ENCODE results near the gene CYP2A7.
"Not testable (repeated sequence)": the region's sequence is repeated elsewhere in the genome, so short reads cannot be mapped to it uniquely, and the experiment has no call there.

Gene CYP2A7

DNA sequence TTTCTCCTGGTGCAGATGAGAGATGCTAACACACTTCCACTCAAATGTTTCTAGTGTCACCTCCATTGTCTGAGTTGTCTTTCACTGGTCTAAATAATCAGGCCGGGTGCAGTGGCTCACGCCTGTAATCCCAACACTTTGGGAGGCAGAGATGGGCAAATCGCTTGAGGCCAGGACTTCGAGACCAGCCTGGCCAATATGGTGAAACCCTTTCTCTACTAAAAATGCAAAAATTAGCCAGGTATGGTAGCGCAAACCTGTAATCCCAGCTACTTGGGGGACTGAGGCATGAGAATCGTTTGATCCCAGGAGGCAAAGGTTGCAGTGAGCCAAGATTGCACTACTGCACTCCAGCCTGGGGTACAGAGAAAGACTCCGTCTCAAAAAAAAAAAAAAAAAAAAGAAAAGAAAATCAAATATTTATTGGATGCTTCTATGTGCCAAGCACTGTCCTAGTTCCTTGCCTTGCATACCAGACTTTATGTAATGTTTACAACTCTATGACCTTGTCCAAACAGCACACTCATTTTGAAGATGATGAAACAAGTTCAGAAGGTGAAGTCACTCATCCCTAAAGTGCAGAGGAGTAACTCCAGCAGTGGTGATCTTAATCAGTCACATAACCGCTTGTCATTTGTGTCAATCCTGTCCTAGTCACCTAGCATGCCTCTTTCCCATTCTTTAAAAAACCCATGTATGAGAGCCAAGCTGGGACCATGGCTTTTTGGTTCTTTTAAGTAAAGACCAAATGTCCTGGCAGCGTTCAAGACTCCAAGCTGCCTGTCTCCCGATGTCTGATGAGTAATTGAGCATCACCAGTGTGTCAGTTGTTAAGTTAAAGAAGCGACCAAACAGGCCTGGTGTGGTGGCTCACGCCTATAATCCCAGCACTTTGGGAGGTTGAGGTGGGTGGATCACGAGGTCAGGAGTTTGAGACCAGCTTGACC lies 15.1 kb upstream of the CYP2A7 start:
- DNase-seq, result not testable (repeated sequence)

DNA sequence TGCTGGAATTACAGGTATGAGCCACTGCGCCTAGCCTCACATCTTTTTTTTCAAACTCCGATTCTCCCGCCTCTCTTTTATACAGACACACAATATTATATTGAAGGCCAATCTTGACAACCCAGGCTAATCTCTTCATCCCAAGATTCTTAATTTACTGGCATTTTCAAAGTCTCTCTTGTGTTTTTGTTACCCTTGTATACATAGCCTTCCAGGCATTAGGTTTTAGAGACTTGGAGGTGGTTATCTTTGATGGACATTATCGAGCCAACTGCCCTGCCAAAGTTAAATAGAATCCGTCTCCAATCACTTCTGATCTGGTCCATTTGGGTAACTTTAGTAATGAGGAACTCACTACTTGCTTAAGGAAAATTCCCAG lies 14.4 kb upstream of the CYP2A7 start:
- DNase-seq, result no peak

DNA sequence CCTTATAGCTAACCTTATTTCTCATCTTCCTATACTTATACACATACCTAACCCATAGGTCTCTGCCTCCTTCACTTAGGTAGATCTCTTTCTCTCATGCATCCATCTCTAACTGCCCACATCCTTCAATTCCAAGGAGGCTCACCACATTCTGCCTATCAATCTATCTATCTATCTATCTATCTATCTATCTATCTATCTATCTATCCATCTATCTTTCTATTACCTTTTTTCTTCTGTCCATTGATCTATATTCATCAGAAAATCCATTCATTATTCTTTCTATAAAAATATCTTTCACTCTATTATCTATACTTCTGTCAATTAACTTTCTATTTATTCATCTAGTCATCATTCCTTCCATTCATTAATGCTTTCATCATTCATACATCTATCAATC lies 11.1 kb upstream of the CYP2A7 start:
- DNase-seq, result no peak

DNA sequence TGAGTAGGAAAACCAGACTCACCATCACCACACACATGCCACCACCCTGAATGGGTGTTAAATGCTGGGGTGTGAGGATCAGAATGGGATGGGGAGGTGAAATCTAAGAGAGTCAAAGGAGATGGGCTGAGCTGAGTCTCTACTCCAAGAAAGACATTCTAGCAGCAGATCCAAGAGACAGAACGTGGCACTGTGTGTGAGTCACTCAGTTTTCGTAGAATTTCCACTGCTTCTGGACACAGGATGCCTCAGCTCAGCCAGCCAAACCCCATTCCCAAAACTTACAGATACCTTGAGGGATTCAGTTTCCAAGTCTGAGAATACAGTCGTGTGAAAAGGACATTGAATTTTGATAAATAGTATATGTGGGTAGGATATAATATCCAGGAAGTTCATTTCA lies 7.3 kb upstream of the CYP2A7 start:
- DNase-seq, result no peak

DNA sequence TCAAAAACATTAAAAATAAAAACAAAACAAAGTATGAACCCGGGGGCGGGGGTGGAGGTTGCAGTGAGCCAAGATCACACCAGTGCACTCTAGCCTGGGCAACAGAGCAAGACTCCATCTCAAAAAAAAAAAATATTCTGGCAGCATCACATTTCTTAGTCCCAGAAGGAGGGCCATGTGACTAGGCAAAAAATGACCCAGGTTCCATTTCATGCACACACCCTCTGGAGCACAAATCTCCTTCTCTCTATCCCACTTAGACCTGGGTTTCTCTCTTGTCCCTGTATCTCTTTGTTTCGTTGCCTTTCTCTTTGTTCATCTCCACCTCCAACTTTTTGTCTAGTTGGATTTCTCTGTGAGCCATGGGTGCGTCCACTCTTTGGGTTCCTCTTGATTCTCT lies 6.2 kb upstream of the CYP2A7 start:
- DNase-seq, result no peak

DNA sequence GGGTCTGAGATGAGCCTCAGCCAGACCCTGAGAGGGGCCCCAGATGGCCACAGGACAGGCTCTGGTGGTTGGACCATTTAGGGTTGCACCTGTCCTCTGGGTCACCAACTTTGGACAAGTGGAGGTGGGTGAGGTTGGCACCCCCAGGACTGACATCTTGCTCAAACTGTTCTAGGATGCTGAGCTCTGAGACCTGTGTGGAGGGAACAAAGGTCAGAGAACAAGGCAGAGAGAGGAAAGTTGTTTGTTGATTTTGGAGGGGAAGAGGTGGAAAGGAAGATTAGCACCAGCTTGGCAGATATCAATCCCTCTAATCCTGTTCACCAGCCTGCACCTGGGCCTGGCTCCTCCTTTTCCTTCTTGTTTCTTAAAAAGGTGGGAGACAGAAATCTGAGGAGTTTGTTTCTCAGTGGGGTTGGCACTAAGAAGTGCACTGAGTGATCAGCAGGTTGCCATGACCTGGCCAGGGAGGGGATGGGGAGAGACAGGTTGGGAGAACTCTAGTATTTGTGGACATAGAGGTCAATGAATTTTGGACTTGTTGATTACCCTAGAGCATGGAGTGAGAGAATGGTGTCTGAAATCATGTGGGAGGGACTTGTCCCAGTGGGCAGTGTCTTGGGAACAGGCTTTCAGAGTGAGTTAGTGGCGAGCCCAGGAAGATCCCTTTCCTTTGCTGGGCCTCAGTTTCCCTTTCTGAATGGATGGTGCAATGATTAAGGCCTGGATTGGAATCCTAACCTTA lies 2.3 kb upstream of the CYP2A7 start:
- DNase-seq, result not testable (repeated sequence)

DNA sequence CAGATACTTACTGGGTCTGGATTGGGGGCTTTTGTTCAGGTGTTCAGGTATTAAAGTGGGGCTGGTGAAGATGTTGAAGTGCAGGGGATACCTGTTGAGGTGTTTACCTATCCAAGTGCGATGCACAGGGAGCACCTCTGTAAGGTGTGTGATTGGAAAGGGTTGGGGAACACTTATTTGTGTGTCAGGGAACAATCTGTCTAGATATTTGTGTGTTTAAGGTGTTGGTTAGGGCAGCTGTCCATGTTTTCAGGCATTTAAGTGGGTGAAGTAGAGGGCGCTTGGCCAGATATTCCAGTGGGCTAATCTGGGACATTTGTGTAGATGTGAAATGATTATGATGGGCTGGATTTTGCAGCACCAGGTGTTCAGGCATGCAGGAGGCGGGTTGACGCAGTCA lies 2.7 kb downstream of the CYP2A7 start:
- not testable (repeated sequence) for DNase-seq

DNA sequence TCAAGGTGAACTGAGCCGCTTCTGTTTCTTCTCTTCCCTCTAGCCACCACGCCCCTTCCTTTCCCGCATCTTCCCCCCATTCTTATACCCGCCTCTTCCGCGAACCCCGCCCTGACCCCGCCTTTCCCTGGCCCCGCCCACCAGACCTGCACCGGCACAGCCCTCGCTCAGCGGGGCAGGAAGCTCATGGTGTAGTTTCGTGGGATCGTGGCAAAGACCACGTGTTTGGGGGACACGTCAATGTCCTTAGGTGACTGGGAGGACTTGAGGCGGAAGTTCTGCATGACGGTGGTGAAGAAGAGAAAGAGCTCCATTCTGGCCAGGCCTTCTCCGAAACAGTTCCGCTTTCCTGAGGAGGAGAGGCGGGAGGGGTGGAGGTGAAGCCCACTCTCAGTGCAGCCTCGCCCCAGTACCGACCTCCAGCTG lies 6.5 kb downstream of the CYP2A7 start:
- peak; percentile 18 to 42 for DNase-seq

DNA sequence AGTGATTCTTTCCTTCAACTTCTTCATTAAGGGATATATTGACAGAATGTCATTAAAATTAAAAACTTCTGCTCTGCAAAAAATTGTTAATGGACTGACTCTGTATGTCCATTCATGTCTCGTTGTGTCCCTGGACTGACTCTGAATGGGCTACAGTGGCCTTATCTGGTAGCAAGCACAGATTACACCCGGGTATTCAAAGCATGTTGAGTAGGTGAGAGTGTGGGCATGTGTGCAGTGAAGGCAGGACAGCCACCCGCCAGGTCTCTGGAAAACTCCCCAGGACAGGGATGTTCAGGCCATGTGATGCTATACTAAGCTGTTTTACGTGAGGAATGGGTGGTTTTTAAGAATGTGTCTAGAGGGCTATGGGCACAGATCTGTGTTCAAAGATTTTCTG lies 7.2 kb downstream of the CYP2A7 start:
- not testable (repeated sequence) for DNase-seq

DNA sequence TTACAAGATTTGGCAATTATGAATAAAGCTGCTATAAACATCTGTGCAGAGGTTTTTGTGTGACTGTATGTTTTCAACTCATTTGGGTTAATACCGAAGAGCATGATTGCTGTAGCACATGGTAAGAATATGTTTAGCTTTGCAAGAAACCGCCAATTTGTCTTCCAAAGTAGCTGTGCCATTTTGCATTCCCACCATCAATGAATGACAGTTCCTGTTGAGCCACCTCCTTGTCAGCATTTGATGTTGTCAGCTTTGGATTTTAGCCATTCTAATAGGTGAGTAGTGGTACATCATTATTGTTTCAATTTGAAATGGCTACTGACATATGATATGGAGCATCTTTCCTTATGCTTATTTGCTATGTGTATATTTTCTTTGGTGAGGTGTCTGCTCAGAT lies 8.2 kb downstream of the CYP2A7 start:
- not testable (repeated sequence) for DNase-seq

DNA sequence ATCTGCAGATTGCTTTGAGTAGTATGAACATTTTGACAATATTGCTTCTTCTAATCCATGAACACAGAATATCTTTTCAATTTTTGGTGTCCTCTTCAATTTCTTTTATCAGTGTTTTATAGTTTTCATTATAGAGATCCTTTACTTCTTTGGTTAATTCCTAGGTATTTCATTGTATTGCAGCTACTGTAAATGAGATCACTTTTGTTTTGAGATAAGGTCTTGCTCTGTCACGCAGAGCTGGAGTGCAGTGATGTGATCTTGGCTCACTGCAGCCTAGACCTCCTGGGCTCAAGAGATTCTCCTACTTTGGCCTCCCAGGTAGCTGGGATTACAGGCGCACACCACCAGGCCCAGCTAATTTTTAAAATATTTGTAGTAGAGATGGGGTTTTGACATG lies 9.8 kb downstream of the CYP2A7 start:
- DNase-seq, result no peak

DNA sequence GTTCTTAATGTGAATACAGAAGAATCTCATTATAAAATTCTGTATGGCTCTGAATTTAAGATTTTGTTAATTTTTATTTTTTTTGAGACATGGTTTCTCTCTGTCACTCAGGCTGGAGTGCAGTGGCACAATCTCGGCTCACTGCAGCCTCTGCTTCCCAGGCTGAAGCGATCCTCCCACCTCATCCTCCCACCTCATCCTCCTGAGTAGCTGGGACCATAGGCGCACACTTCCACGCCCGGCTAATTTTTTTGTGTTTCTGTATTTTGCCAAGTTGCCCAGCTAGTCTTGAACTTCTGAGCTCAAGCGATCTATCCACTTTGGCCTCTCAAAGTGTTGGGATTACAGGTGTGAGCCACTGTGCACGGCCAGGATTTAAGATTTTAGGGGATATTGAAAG lies 14.3 kb downstream of the CYP2A7 start:
- no peak for DNase-seq

DNA sequence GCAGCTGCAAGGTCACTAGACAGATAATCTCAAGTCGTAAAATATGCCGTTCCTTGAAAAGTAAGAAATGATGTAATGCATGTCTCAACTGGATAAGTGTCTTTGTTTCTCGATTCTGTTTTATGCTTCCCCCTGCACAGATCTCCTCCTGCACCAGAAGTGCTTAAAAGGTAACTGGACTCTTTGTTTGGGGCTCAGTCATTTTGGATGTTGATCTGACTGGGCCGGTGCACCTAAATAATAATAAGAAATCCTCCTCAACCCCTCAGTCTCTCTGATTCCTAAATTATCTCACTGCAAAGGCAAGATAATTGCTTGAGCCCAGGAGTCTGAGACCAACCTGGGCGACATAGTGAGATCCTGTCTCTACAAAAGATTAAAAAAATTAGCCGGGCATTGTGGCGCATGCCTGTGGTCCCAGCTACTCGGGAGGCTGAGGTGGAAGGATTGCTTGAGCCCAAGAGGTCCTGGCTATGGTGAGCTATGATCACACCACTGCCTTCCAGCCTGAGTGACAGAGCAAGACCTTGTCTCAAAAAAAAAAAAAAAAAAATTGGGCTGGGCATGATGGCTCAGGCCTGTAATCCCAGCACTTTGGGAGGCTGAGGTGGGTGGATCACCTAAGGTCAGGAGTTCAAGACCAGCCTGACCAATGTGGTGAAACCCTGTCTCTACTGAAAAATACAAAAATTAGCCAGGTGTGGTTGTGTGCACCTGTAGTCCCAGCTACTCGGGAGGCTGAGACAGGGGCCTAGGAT lies 17.1 kb downstream of the CYP2A7 start:
- DNase-seq, result not testable (repeated sequence)

DNA sequence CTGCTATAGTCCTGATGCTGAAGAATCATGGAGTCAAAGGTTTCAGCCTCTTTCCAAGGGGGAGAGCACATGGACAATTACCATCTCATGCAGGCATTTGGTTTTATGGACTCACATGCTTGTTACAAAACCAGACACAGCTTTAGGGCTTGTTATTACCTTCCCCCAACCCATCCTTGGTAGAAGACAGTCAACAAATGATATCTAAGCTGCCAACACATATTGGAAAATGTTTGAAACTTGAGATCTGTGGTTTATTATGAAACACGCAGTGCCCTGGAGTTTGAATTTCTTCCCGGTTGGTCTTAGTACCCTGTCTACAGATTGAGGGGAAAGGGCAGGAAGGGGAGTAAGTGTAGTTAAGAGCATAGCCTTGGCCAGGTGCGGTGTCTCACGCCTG lies 19.2 kb downstream of the CYP2A7 start:
- DNase-seq, result no peak

DNA sequence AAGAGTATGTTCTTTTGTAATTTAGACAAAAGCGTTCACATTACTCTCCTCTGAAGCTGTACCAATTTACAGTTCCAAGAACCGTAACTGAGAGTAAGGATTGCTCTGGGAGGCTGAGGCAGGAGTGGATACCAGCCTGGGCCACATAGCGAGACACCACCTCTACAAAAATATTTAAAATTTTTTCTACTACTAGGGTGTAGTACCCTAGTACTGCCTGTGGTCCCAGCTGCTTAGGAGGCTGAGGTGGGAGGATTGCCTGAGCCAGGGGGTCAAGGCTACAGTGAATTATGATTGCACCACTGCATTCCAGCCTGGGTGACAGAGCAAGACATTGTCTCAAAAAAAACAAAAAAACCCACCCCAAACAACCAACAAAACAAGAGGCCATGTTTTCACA lies 19.7 kb downstream of the CYP2A7 start:
- DNase-seq, result no peak

DNA sequence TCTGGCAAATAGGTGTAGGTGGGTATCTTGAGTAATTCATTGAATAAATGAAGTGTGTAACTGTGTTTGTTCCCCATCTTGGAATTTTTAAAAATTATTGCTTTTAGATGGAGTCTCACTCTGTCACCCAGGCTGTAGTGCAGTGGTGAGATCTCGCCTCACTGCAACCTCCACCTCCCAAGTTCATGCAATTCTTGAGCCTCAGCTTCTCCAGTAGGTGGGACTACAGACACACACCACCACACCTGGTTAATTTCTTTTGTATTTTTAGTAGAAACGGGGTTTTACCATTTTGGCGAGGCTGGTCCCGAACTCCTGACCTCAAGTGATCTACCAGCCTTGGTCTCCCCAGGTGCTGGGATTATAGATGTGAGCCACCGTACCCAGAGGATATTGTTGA lies 23.9 kb downstream of the CYP2A7 start:
- DNase-seq, result no peak

DNA sequence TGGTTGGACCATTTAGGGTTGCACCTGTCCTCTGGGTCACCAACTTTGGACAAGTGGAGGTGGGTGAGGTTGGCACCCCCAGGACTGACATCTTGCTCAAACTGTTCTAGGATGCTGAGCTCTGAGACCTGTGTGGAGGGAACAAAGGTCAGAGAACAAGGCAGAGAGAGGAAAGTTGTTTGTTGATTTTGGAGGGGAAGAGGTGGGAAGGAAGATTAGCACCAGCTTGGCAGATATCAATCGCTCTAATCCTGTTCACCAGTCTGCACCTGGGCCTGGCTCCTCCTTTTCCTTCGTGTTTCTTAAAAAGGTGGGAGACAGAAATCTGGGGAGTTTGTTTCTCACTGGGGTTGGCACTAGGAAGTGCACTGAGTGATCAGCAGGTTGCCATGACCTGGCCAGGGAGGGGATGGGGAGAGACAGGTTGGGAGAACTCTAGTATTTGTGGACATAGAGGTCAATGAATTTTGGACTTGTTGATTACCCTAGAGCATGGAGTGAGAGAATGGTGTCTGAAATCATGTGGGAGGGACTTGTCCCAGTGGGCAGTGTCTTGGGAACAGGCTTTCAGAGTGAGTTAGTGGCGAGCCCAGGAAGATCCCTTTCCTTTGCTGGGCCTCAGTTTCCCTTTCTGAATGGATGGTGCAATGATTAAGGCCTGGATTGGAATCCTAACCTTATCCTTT lies 29.4 kb downstream of the CYP2A7 start:
- DNase-seq, result not testable (repeated sequence)

DNA sequence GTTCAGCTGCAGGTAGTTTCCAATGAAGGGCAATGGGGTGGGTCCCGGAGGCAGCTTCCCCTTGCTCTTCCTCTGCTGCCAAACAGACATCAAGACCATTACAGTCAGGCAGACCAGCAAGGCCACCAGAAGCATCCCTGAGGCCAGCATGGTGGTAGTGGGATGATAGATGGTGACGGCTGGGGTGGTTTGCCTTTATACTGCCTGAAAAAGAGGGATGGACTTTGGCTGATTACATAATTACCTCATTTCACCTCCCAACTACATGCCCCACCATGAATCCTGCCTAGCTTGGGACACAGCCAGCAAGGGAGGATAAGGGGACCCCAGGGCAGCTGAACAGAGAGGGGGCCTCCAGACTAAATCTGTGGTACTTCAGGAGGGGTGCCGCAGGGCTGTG lies 31.8 kb downstream of the CYP2A7 start, which contains the start of gene CYP2A6:
TSS of gene CYP2A6 (minus strand) at position 171 of the 400 bp plus-strand sequence. CDS start at position 150, 21 bp downstream.
- DNase-seq, result not testable (repeated sequence)

DNA sequence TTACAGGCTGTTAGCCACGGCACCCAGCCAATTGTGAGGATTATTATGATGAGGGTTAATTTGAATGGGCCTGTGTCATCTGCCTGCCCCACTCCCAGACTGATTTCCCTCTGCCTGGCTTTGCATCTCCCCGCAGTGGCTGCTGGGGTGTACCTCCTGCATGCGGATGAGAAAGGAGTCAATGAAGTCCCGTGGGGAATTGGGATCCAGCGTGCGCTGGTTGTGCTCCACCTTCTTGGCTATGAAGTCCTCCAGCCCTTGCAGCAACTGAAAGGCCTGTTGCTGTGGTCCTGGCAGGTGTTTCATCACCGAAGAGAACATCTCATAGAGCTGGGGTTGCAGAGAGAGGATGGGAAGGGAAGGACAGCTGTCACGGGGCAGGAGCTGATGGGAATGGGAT lies 35.3 kb downstream of the CYP2A7 start:
- not testable (repeated sequence) for DNase-seq

DNA sequence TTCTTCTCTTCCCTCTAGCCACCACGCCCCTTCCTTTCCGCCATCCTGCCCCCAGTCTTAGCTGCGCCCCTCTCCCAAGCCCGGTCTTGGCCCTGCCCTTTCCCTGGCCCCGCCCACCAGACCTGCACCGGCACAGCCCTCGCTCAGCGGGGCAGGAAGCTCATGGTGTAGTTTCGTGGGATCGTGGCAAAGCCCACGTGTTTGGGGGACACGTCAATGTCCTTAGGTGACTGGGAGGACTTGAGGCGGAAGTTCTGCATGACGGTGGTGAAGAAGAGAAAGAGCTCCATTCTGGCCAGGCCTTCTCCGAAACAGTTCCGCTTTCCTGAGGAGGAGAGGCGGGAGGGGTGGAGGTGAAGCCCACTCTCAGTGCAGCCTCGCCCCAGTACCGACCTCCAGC lies 38.4 kb downstream of the CYP2A7 start:
- not testable (repeated sequence) for DNase-seq

DNA sequence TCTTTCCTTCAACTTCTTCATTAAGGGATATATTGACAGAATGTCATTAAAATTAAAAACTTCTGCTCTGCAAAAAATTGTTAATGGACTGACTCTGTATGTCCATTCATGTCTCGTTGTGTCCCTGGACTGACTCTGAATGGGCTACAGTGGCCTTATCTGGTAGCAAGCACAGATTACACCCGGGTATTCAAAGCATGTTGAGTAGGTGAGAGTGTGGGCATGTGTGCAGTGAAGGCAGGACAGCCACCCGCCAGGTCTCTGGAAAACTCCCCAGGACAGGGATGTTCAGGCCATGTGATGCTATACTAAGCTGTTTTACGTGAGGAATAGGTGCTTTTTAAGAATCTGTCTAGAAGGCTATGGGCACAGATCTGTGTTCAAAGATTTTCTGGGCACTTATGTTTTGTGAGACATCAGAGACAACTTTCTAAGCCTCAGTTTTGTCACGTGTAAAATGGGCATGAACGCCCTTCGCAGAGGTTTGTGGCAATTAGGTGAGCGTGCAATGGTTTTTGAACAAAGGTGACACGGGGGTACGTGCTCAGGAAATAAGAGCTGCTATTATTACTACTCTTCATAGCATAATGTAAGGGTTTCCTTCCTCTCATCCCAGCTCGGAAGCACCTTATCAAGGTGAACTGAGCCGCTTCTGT lies 38.9 kb downstream of the CYP2A7 start:
- DNase-seq, result not testable (repeated sequence)

DNA sequence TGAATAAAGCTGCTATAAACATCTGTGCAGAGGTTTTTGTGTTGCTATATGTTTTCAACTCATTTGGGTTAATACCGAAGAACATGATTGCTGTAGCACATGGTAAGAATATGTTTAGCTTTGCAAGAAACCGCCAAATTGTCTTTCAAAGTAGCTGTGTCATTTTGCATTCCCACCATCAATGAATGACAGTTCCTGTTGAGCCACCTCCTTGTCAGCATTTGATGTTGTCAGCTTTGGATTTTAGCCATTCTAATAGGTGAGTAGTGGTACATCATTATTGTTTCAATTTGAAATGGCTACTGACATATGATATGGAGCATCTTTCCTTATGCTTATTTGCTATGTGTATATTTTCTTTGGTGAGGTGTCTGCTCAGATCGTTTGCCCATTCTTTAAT lies 40.0 kb downstream of the CYP2A7 start:
- not testable (repeated sequence) for DNase-seq

Data from bone marrow (tissue), 2 donors.